Gastroesophageal sphincter (tissue), 4 donors: ENCODE measurements around the gene KCNN1. TPM values are rescaled to one million over a fixed set of nuclear protein-coding genes. Genes with fewer than 3 reads are reported as not detected.
A peak's percentile ranks its signal among the peaks of the same experiment; 100 is the strongest.
"Not testable (repeated sequence)": the region's sequence is repeated elsewhere in the genome, so short reads cannot be mapped to it uniquely, and the experiment has no call there.

ENCODE experiments used
- ATAC-seq: fragments of 150-250 bp; one replicate; pipeline ENCODE4 v1.9.1; 2016; ENCODE audit warnings: mild to moderate bottlenecking, moderate library complexity
- H3K27ac ChIP-seq, 4 donors: fragments of 200-600 bp; sonication (generic) in 3 of 4; 1 replicate in 3 of 4; 2 replicates in 1 of 4; pipeline ENCODE4 v1.5.1; 2016 to 2019
- H3K27me3 ChIP-seq: fragments of 200-600 bp; sonication (generic); one replicate; pipeline ENCODE4 v1.5.1; 2019
- H3K36me3 ChIP-seq, 2 donors: fragments of 200-600 bp; sonication (generic); one replicate each; pipeline ENCODE4 v1.5.1; 2019; ENCODE audit warnings: control low read depth in 1 of 2
- H3K4me1 ChIP-seq, 3 donors: fragments of 200-600 bp; sonication (generic); 1 replicate in 2 of 3; 2 replicates in 1 of 3; pipeline ENCODE4 v1.5.1; 2016 to 2019; ENCODE audit warnings: control low read depth in 2 of 3
- H3K4me3 ChIP-seq, 2 donors: fragments of 200-600 bp; sonication (generic); one replicate each; pipeline ENCODE4 v1.5.1; 2019; ENCODE audit warnings: mild to moderate bottlenecking in 1 of 2, moderate library complexity in 1 of 2
- H3K9me3 ChIP-seq, 3 donors: fragments of 200-600 bp; sonication (generic); one replicate each; pipeline ENCODE4 v1.5.1; 2017 to 2019; ENCODE audit warnings: control low read depth in 2 of 3
- CTCF ChIP-seq, 4 experiments: fragments of 200-600 bp in 2 of 4; fragments of 450-650 bp in 2 of 4; sonication (generic) in 1 of 4; IDR thresholded peaks; one replicate each; pipeline ENCODE4 v1.5.1; 2017 to 2019; ENCODE audit warnings: antibody characterized with exemption in 4 of 4, mild to moderate bottlenecking in 2 of 4, moderate library complexity in 2 of 4
- EP300 ChIP-seq: sonication (generic); formaldehyde crosslinking; IDR thresholded peaks from one replicate; pipeline ENCODE4 v1.6.1; 2017; ENCODE audit warnings: antibody characterized with exemption, mild to moderate bottlenecking
- POLR2A ChIP-seq, 2 donors: fragments of 450-650 bp; IDR thresholded peaks; one replicate each; pipeline ENCODE4 v1.6.1; 2017; ENCODE audit warnings: antibody characterized with exemption in 2 of 2, mild to moderate bottlenecking in 2 of 2, moderate library complexity in 1 of 2
- POLR2AphosphoS5 ChIP-seq: sonication (generic); formaldehyde crosslinking; IDR thresholded peaks from one replicate; pipeline ENCODE4 v1.6.1; 2017; ENCODE audit warnings: antibody characterized with exemption
- WGBS, 2 donors: methylation state at CpG; one replicate each; pipeline ENCODE4 v1.1.5; 2018; ENCODE audit warnings: low coverage in 1 of 2; 5-methylcytosine and 5-hydroxymethylcytosine counted together
- total RNA-seq, 4 donors: library from RNA; depleted of rRNA; stranded (reverse); fragments of >200 nt; gene quantifications; one replicate each; pipeline ENCODE4 v1.1.0, GENCODE V29; 2016

The KCNN1 gene
- total RNA-seq, 4 donors from 2014 or later: 0.20 to 0.89 TPM; not detected in 2

GRCh38 chr19:18020212-18021085, 53.5 kb downstream of the KCNN1 start:
- Histone ChIP-seq H3K4me3 (peak overlapping the region in 1 of 2 donors; percentile 8), H3K9me3 (no peaks in the 10 kb centered on the region), H3K4me1 (peaks cover 0 to 86% (median 37%) of the 10 kb centered on the region in 3 donors), H3K27ac (peak overlapping the region; percentile 3 to 83 (median 80)), H3K27me3 (no peaks in the 10 kb centered on the region), H3K36me3 (peaks cover 0 to 3% of the 10 kb centered on the region in 2 donors)
- 32 to 77% methylated on average over 3 to 12 of the region's 16 CpGs for WGBS, 2 donors
- TF ChIP-seq CTCF (IDR thresholded peaks at IDR 0.05): peak in 2 of 4 experiments; percentile 32 to 43
- no peak for TF ChIP-seq EP300
- TF ChIP-seq POLR2AphosphoS5: peak; percentile 75
- TF ChIP-seq POLR2A (IDR thresholded peaks at IDR 0.05): no peak
- ATAC-seq: peak; percentile 82

GRCh38 chr19:18021121-18021755, 54.3 kb downstream of the KCNN1 start:
- WGBS, 2 donors: 0 to 50% methylated on average over 2 to 3 of the region's 21 CpGs
- Histone ChIP-seq H3K36me3 (no peaks in the 10 kb centered on the region), H3K9me3 (no peaks in the 10 kb centered on the region), H3K4me1 (peaks cover 0 to 84% (median 37%) of the 10 kb centered on the region in 3 donors), H3K4me3 (no peak overlapping the region), H3K27me3 (no peaks in the 10 kb centered on the region), H3K27ac (peak overlapping the region; percentile 31 to 83 (median 80))
- TF ChIP-seq POLR2AphosphoS5 (peak; percentile 64), EP300 (no peak)
- peak; percentile 60 for ATAC-seq

GRCh38 chr19:18023622-18024251, 56.8 kb downstream of the KCNN1 start:
- no CpG with 5 or more reads among the region's 23 CpGs for WGBS, 2 donors
- Histone ChIP-seq H3K27me3 (no peaks in the 10 kb centered on the region), H3K9me3 (no peaks in the 10 kb centered on the region), H3K27ac (peak overlapping the region; percentile 29 to 83 (median 80)), H3K36me3 (no peaks in the 10 kb centered on the region), H3K4me3 (no peak overlapping the region), H3K4me1 (peaks cover 0 to 59% (median 28%) of the 10 kb centered on the region in 3 donors)
- peak; percentile 56 for TF ChIP-seq POLR2AphosphoS5
- no peak for TF ChIP-seq POLR2A (IDR thresholded peaks at IDR 0.05)
- peak; percentile 60 for ATAC-seq

GRCh38 chr19:18027151-18027550, 60.2 kb downstream of the KCNN1 start:
- no peaks in the 10 kb centered on the region for H3K9me3 ChIP-seq
- H3K27me3 ChIP-seq: peaks cover 8% of the 10 kb centered on the region
- no peak for ATAC-seq
- WGBS, 2 donors: 80 to 89% methylated on average over 2 to 3 of the region's 4 CpGs
- no peak overlapping the region for H3K27ac ChIP-seq
- peaks cover 0 to 25% (median 9%) of the 10 kb centered on the region in 3 donors for H3K4me1 ChIP-seq
- TF ChIP-seq CTCF (IDR thresholded peaks at IDR 0.05) (no peak), EP300 (no peak), POLR2A (IDR thresholded peaks at IDR 0.05) (no peak), POLR2AphosphoS5 (no peak)
- no peak overlapping the region for H3K4me3 ChIP-seq
- H3K36me3 ChIP-seq: no peaks in the 10 kb centered on the region

- Histone ChIP-seq H3K9me3 (no peaks in the 10 kb centered on the region), H3K4me3 (no peak overlapping the region), H3K36me3 (no peaks in the 10 kb centered on the region), H3K27me3 (peaks cover 8% of the 10 kb centered on the region), H3K4me1 (no peaks in the 10 kb centered on the region), H3K27ac (no peak overlapping the region)
- 40% methylated on average over 1 to 2 of the region's 8 CpGs for WGBS, 2 donors
- peak; percentile 28 for ATAC-seq
- TF ChIP-seq CTCF (IDR thresholded peaks at IDR 0.05) (no peak), EP300 (no peak), POLR2A (IDR thresholded peaks at IDR 0.05) (no peak), POLR2AphosphoS5 (no peak)
These were observed 62.9 kb downstream of the KCNN1 start for GRCh38 chr19:18029617-18030338.

- peak; percentile 34 for ATAC-seq
- H3K27me3 ChIP-seq, H3K36me3 ChIP-seq, H3K4me3 ChIP-seq, H3K4me1 ChIP-seq, H3K9me3 ChIP-seq, H3K27ac ChIP-seq: not testable (repeated sequence)
- WGBS, 2 donors: 86 to 88% methylated on average over 3 of the region's 5 CpGs
These were observed 64.5 kb downstream of the KCNN1 start for GRCh38 chr19:18031401-18031800.

- H3K36me3 ChIP-seq, H3K4me1 ChIP-seq, H3K4me3 ChIP-seq, H3K27me3 ChIP-seq, H3K27ac ChIP-seq, ATAC-seq, H3K9me3 ChIP-seq: not testable (repeated sequence)
- 60% methylated on average over 1 of the region's 2 CpGs for WGBS, 2 donors
These were observed 65.2 kb downstream of the KCNN1 start for GRCh38 chr19:18032102-18032501.
